H1 (cell line): Measurements from ENCODE around the gene MCC. TPM values are rescaled to one million over a fixed set of nuclear protein-coding genes. Genes with fewer than 3 reads are reported as not detected.

Experiments used
- CBX5 ChIP-seq: fragments of 300-800, 300-1000 bp; sonication (generic); IDR thresholded peaks from 2 replicates; pipeline ENCODE4 v1.7.1; 2016; ENCODE audit warnings: antibody characterized with exemption, low read length, low read depth
- CTBP2 ChIP-seq: IDR thresholded peaks from 2 replicates; pipeline ENCODE4 v1.7.0; 2011; ENCODE audit warnings: borderline replicate concordance, mild to moderate bottlenecking, moderate library complexity, mixed read lengths, low read length; ENCODE audit not compliant: insufficient read depth, insufficient read length
- POLR2A ChIP-seq, 2 experiments: IDR thresholded peaks; 1 replicate in 1 of 2; 2 replicates in 1 of 2; pipeline ENCODE4 v1.6.1; 2011; ENCODE audit warnings: low read depth in 2 of 2, low read length in 2 of 2, mild to moderate bottlenecking in 2 of 2; ENCODE audit errors: control extremely low read depth in 1 of 2
- TAF1 ChIP-seq: IDR thresholded peaks from 2 replicates; pipeline ENCODE4 v1.6.1; 2011; ENCODE audit warnings: mild to moderate bottlenecking, low read depth, low read length
- polyA plus RNA-seq, 7 experiments: library from polyadenylated mRNA; depleted of rRNA in 3 of 7; stranded (reverse) in 5 of 7; unstranded in 2 of 7; fragments of >200 nt in 5 of 7; fragments of 200-250 nt in 2 of 7; gene quantifications; 1 replicate in 5 of 7; 2 replicates in 1 of 7; 4 replicates in 1 of 7; pipeline versions ENCODE4 v1.2.1 to v1.2.3, GENCODE V29; 2011 to 2013; ENCODE audit warnings: missing spikeins in 2 of 7, mixed read lengths in 2 of 7
- total RNA-seq: library from RNA; stranded (reverse); fragmentation: NEBNext Ultra II Directional; extraction: Animal tissue kit (Norgen Biotek cat#: 25700); gene quantifications from 2 replicates; pipeline ENCODE4 v1.2.1, GENCODE V29; 2021

Gene MCC
- total and polyA plus RNA-seq, 2 of the 8 experiments (the other 6 are each of a cell fraction or from before 2014, with no cell fraction given), result 2.6 to 18.3 TPM

DNA sequence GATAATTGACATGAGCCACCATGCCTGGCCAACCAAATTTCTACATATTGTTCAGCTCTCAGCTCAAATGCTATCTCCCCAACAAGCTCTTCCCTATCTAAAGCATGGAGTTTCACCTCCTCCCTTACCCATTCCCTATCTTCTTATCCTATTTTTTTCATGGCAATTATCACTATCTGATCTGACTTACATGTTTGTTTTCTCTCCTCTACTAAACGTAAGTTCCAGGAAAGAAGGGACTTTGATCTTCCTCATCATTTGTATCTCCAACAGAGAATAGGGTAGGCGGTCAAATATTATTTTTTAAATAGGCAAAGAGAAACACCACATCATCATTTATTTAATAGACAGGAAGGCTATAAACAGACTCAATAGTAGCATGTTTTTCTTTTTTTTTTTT is 381.4 kb downstream of the MCC start (continued):
- no peak for TF ChIP-seq CTBP2
- TF ChIP-seq TAF1, result no peak
- no peak for TF ChIP-seq POLR2A (IDR thresholded peaks at IDR 0.05; ENCODE audit: control extremely low read depth in 1 of 2, low read depth in 2 of 2, low read length in 2 of 2)
- no peak for TF ChIP-seq CBX5
- TF ChIP-seq, all 59 proteins: peak for 0
